Panc1 (cell line): ENCODE measurements around the gene TRIM66. TPM values are rescaled to one million over a fixed set of nuclear protein-coding genes. Genes with fewer than 3 reads are reported as not detected.
A peak's percentile ranks its signal among the peaks of the same experiment; 100 is the strongest.

ENCODE experiments used
- ATAC-seq: fragments of 200-7000 bp; cut with Tn5 transposase; 2 replicates; pipeline ENCODE4 v1.9.1; 2020; ENCODE audit warnings: mild to moderate bottlenecking, moderate library complexity
- BruUV-seq: library from RNA; stranded (reverse); fragments of 400-500 nt; replicated peaks from 2 replicates; lab custom pipeline; 2021; lab: Mats Ljungman, UMichigan
- CTCF ChIA-PET: fragments of 300-600 bp; sonication (Branson Sonifier 250); formaldehyde crosslinking; loops from one replicate; lab custom pipeline; 2022; ENCODE audit warnings: antibody characterized with exemption; lab: Charles Lee
- POLR2A ChIA-PET: fragments of 300-600 bp; sonication (Branson Sonifier 250); formaldehyde crosslinking; loops from one replicate; lab custom pipeline; 2022; ENCODE audit warnings: antibody characterized with exemption; lab: Charles Lee
- DNase-seq: peaks from one replicate; pipeline ENCODE4 v3.0.0-alpha.2; 2010; ENCODE audit warnings: low read depth, low spot score
- H3K27ac ChIP-seq: 2 replicates; pipeline ENCODE4 v1.5.1; 2011; ENCODE audit warnings: mild to moderate bottlenecking, low read length, inconsistent platforms
- H3K27me3 ChIP-seq: fragments of 200-500 bp; sonication (Bioruptor generic); 2 replicates; pipeline ENCODE4 v1.6.0; 2014; ENCODE audit warnings: low read length, inconsistent platforms; ENCODE audit not compliant: control insufficient read depth, insufficient read depth
- H3K36me3 ChIP-seq: fragments of 200-500 bp; sonication (Bioruptor generic); 2 replicates; pipeline ENCODE4 v1.5.1; 2014; ENCODE audit warnings: inconsistent platforms, mild to moderate bottlenecking, low read length, moderate library complexity; ENCODE audit not compliant: control insufficient read depth, insufficient read depth
- H3K4me1 ChIP-seq: 2 replicates; pipeline ENCODE4 v1.5.1; 2011; ENCODE audit warnings: inconsistent platforms, mild to moderate bottlenecking, low read length, moderate library complexity; ENCODE audit not compliant: control insufficient read depth, insufficient read depth
- H3K4me3 ChIP-seq, 2 experiments: 2 replicates each; pipeline ENCODE4 v1.5.1; 2011 to 2012; ENCODE audit warnings: low read depth in 2 of 2, low read length in 2 of 2, mild to moderate bottlenecking in 2 of 2, inconsistent platforms in 1 of 2, moderate library complexity in 1 of 2
- H3K9me3 ChIP-seq: fragments of 200-500 bp; sonication (Bioruptor generic); 2 replicates; pipeline ENCODE4 v1.5.1; 2014; ENCODE audit warnings: low read depth, mild to moderate bottlenecking, inconsistent platforms, low read length, moderate library complexity; ENCODE audit not compliant: control insufficient read depth, insufficient read depth
- CTCF ChIP-seq: fragments of 450-650 bp; IDR thresholded peaks from 2 replicates; pipeline ENCODE4 v1.5.1; 2017; ENCODE audit warnings: mild to moderate bottlenecking
- POLR2AphosphoS5 ChIP-seq: IDR thresholded peaks from 2 replicates; pipeline ENCODE4 v1.6.1; 2012; ENCODE audit warnings: mild to moderate bottlenecking, low read depth, low read length, moderate library complexity
- REST ChIP-seq, 2 experiments: IDR thresholded peaks; 2 replicates each; pipeline ENCODE4 v1.6.1; 2011 to 2012; ENCODE audit warnings: low read depth in 2 of 2, control low read depth in 1 of 2, low read length in 1 of 2, mild to moderate bottlenecking in 1 of 2, moderate library complexity in 1 of 2; ENCODE audit not compliant: insufficient read depth in 1 of 2
- SIN3A ChIP-seq: IDR thresholded peaks from 2 replicates; pipeline ENCODE4 v1.6.1; 2012; ENCODE audit warnings: low read depth, mild to moderate bottlenecking, low read length, moderate library complexity, borderline replicate concordance; ENCODE audit not compliant: insufficient read depth
- TCF7L2 ChIP-seq: IDR thresholded peaks from 2 replicates; pipeline ENCODE4 v1.6.1; 2011; ENCODE audit warnings: mild to moderate bottlenecking, low read depth, low read length, inconsistent platforms
- in situ Hi-C: cut with HindIII; loops from 2 replicates; pipeline ENCODE4 v1.10.0; 2016; ENCODE audit warnings: low sequenced_read_pairs, low pct_unique_long_range_greater_than_20kb
- intact Hi-C: fragments of 100-400 bp; cut with micrococcal nuclease; formaldehyde crosslinking; loops from one replicate; pipeline ENCODE4 v1.10.0; 2022; ENCODE audit not compliant: unreplicated experiment
- total RNA-seq: library from RNA; stranded (reverse); gene quantifications from one replicate; pipeline ENCODE4 v1.2.1, GENCODE V29; 2021; ENCODE audit not compliant: unreplicated experiment

Gene TRIM66
- total RNA-seq, 1 experiment from 2014 or later: 30.4 TPM

- Histone ChIP-seq H3K27ac (no peak overlapping the region), H3K4me1 (no peaks in the 10 kb centered on the region), H3K4me3 (no peak overlapping the region), H3K27me3 (peaks cover 2% of the 10 kb centered on the region; the same call in 1 of the 2 replicates), H3K36me3 (no peaks in the 10 kb centered on the region), H3K9me3 (no peaks in the 10 kb centered on the region)
- in situ Hi-C loops (no loop called here), intact Hi-C loops (no loop called here)
- TF ChIP-seq CTCF (no peak), REST (IDR thresholded peaks at IDR 0.05; ENCODE audit: insufficient read depth in 1 of 2, low read depth in 2 of 2, low read length in 1 of 2) (no peak), SIN3A (no peak), POLR2AphosphoS5 (no peak), TCF7L2 (no peak)
- POLR2A ChIA-PET: interaction anchor here (0.6 kb wide), 1 partner anchor 860 kb away, joined by 4 read pairs; no protein-coding TSS in a partner anchor
- CTCF ChIA-PET: no interaction called here
- peak; percentile 7 for DNase-seq
- no TSS peak for BruUV-seq
- ATAC-seq: no peak
Measured at GRCh38 chr11:8608652-8609051, 73.8 kb downstream of the TRIM66 start.

GRCh38 chr11:8605971-8606563 is 76.4 kb downstream of the TRIM66 start:
- H3K27ac ChIP-seq: no peak overlapping the region
- TF ChIP-seq SIN3A (no peak), POLR2AphosphoS5 (no peak), TCF7L2 (no peak), REST (IDR thresholded peaks at IDR 0.05; ENCODE audit: insufficient read depth in 1 of 2, low read depth in 2 of 2, low read length in 1 of 2) (no peak), CTCF (no peak)
- in situ Hi-C loops: no loop called here

More at GRCh38 chr11:8605971-8606563, 76.4 kb downstream of the TRIM66 start:
- intact Hi-C loops: no loop called here
- DNase-seq: no peak
- no TSS peak for BruUV-seq
- no peak for ATAC-seq
- ChIA-PET POLR2A (no interaction called here), CTCF (no interaction called here)
- Histone ChIP-seq H3K36me3 (no peaks in the 10 kb centered on the region), H3K27me3 (peaks cover 2% of the 10 kb centered on the region; the same call in 1 of the 2 replicates), H3K9me3 (no peaks in the 10 kb centered on the region), H3K4me3 (no peak overlapping the region), H3K4me1 (no peaks in the 10 kb centered on the region)
